Stimulated activated CD8-positive, alpha-beta memory T cell treated with anti-CD3 and anti-CD28 coated beads, Interleukin-4, amount 100 ng/mL, for 24 hours (primary cell): ENCODE measurements around the gene ULK1.
"Not testable (repeated sequence)": the region's sequence is repeated elsewhere in the genome, so short reads cannot be mapped to it uniquely, and the experiment has no call there.

ENCODE experiments used
- DNase-seq: peaks from one replicate; pipeline ENCODE4 v3.0.0-alpha.2; 2020; ENCODE audit warnings: low read depth

ULK1 gene

GRCh38 chr12:131943389-131943788 is 49.0 kb downstream of the ULK1 start:
- DNase-seq: no peak

GRCh38 chr12:131943876-131944275 is 49.5 kb downstream of the ULK1 start:
- DNase-seq: no peak

GRCh38 chr12:131944601-131945251 is 50.3 kb downstream of the ULK1 start:
- DNase-seq: no peak

GRCh38 chr12:131946757-131947156 is 52.3 kb downstream of the ULK1 start:
- no peak for DNase-seq

- no peak for DNase-seq
These were observed 53.1 kb downstream of the ULK1 start for GRCh38 chr12:131947482-131948027.

GRCh38 chr12:131948166-131948712 is 53.8 kb downstream of the ULK1 start:
- DNase-seq: no peak

GRCh38 chr12:131948713-131949430 is 54.5 kb downstream of the ULK1 start:
- DNase-seq: not testable (repeated sequence)

- DNase-seq: peak; percentile 93
These were observed 55.2 kb downstream of the ULK1 start, which contains the start of gene EP400 for GRCh38 chr12:131949431-131950181. TSS of gene EP400 (plus strand) at chr12:131949942. CDS start at chr12:131960620, 10,678 bp downstream.

GRCh38 chr12:131950182-131950913 is 55.9 kb downstream of the ULK1 start:
- DNase-seq: peak; percentile 17

GRCh38 chr12:131953810-131954209 is 59.4 kb downstream of the ULK1 start:
- not testable (repeated sequence) for DNase-seq

- DNase-seq: not testable (repeated sequence)
These were observed 60.0 kb downstream of the ULK1 start for GRCh38 chr12:131954460-131954859.

- DNase-seq: no peak
These were observed 64.7 kb downstream of the ULK1 start for GRCh38 chr12:131959116-131959515.

- DNase-seq: no peak
These were observed 65.5 kb downstream of the ULK1 start for GRCh38 chr12:131959641-131960589.

- not testable (repeated sequence) for DNase-seq
These were observed 66.3 kb downstream of the ULK1 start for GRCh38 chr12:131960590-131961325.

GRCh38 chr12:131961328-131961727 is 66.9 kb downstream of the ULK1 start:
- not testable (repeated sequence) for DNase-seq

- DNase-seq: no peak
These were observed 67.6 kb downstream of the ULK1 start for GRCh38 chr12:131962069-131962468.

- no peak for DNase-seq
These were observed 69.0 kb downstream of the ULK1 start for GRCh38 chr12:131963381-131963780.

- DNase-seq: no peak
These were observed 70.7 kb downstream of the ULK1 start for GRCh38 chr12:131965073-131965472.

- no peak for DNase-seq
These were observed 76.8 kb downstream of the ULK1 start for GRCh38 chr12:131971226-131971625.
